ENCODE data around the gene ARHGAP9. TPM values are rescaled to one million over a fixed set of nuclear protein-coding genes. Genes with fewer than 3 reads are reported as not detected.

Gene ARHGAP9
- total and polyA plus RNA-seq, 11 donors, result 1.7 to 33.4 (median 3.6) TPM

GRCh38 chr12:57521525-57522010, 41.9 kb upstream of the ARHGAP9 start:
- Histone ChIP-seq H3K27me3 (no peaks in the 10 kb centered on the region), H3K9me3 (no peaks in the 10 kb centered on the region), H3K36me3 (peaks cover 0 to 53% (median 36%) of the 10 kb centered on the region in 9 donors), H3K4me1 (peaks cover 0 to 69% (median 60%) of the 10 kb centered on the region in 12 donors), H3K4me3 (peak overlapping the region in 10 of 12 donors; percentile 73 to 94 (median 86)), H3K27ac (peak overlapping the region; percentile 94 to 100 (median 98))
- 29 to 38% (median 34%) methylated on average over 17 of the region's 17 CpGs for WGBS, 4 donors
- TF ChIP-seq CTCF (IDR thresholded peaks at IDR 0.05), result peak in 1 of 12 donors; percentile 23
- TF ChIP-seq POLR2A (IDR thresholded peaks at IDR 0.05), result no peak
- ATAC-seq, result peak in 1 of 4 donors; percentile 18
- peak in 4 of 5 donors; percentile 50 to 63 (median 58) for DNase-seq
- intact Hi-C loops (cut with DNase I), result loop anchor here in 3 of 10 donors (2.0 kb wide), 2 partner anchors 25 to 97 kb away; partner anchors contain the start of gene DCTN2 (in 2 of the 3)

GRCh38 chr12:57520053-57520818, 40.6 kb upstream of the ARHGAP9 start, which contains the start of gene DDIT3:
Gene DDIT3, minus strand, starts transcription at chr12:57520514. Its CDS starts 3,108 bp downstream, at chr12:57517406.
- H3K4me1 ChIP-seq, result peaks cover 0 to 77% (median 57%) of the 10 kb centered on the region in 12 donors
- peak within 1 kb of the TSS; percentile 64 to 99 (median 80) for H3K4me3 ChIP-seq
- H3K27me3 ChIP-seq, result no peaks in the 10 kb centered on the region
- H3K9me3 ChIP-seq, result no peaks in the 10 kb centered on the region
- 0 to 1% (median 1%) methylated on average over 34 to 51 of the region's 52 CpGs for WGBS, 4 donors
- TF ChIP-seq CTCF (IDR thresholded peaks at IDR 0.05) (no peak), POLR2A (IDR thresholded peaks at IDR 0.05) (peak; percentile 95 to 99)
- peak; percentile 84 to 91 (median 88) for ATAC-seq
- peak within 1 kb of the TSS; percentile 94 to 100 (median 98) for H3K27ac ChIP-seq
- peak; percentile 100 for DNase-seq
- peaks cover 0 to 53% (median 41%) of the 10 kb centered on the region in 9 donors for H3K36me3 ChIP-seq
- intact Hi-C loops (cut with DNase I), result loop anchor here in 2 of 10 donors (1.0 to 2.0 kb wide), 2 partner anchors 58 to 99 kb away; no protein-coding TSS in a partner anchor

- Histone ChIP-seq H3K9me3 (no peaks in the 10 kb centered on the region), H3K4me3 (peak overlapping the region; percentile 64 to 99 (median 77)), H3K4me1 (peaks cover 0 to 76% (median 55%) of the 10 kb centered on the region in 12 donors), H3K27ac (peak overlapping the region; percentile 85 to 100 (median 96)), H3K27me3 (no peaks in the 10 kb centered on the region), H3K36me3 (peaks cover 0 to 53% (median 41%) of the 10 kb centered on the region in 9 donors)
- TF ChIP-seq POLR2A (IDR thresholded peaks at IDR 0.05) (no peak), CTCF (IDR thresholded peaks at IDR 0.05) (no peak)
- WGBS, 4 donors, result 0% methylated on average over 8 of the region's 8 CpGs
- intact Hi-C loops (cut with DNase I), result loop anchor here in 2 of 10 donors (1.0 to 5.0 kb wide), 3 partner anchors 57 to 832 kb away; partner anchors contain the start of gene PTGES3 (in 1 of the 2)
- DNase-seq (peak in 3 of 5 donors; percentile 66 to 70 (median 66)), ATAC-seq (peak in 2 of 4 donors; percentile 9 to 29)
These were observed 40.1 kb upstream of the ARHGAP9 start for GRCh38 chr12:57519796-57520052.
